RWPE1 (cell line): ENCODE measurements around the gene ITGB5.
"Not testable (repeated sequence)": the region's sequence is repeated elsewhere in the genome, so short reads cannot be mapped to it uniquely, and the experiment has no call there.

Experiments used
- CTCF ChIA-PET: fragments of 350-600 bp; sonication (Branson Sonifier 250); formaldehyde crosslinking; extraction: SDS; loops from one replicate; lab custom pipeline; 2021; lab: Yijun Ruan, JAX
- POLR2A ChIA-PET: fragments of 400-600 bp; formaldehyde crosslinking; extraction: SDS; loops from one replicate; lab custom pipeline; 2020; ENCODE audit warnings: antibody characterized with exemption; ENCODE audit not compliant: low non-redundant PET; lab: Yijun Ruan, JAX
- DNase-seq: peaks from one replicate; pipeline ENCODE4 v3.0.0; 2012; ENCODE audit warnings: low spot score
- H3K27ac ChIP-seq: fragments of 450-650 bp; 2 replicates; pipeline ENCODE4 v1.5.1; 2017
- TF ChIP-seq, protein P1 (sequence below): fragments of 450-650 bp; conservative IDR thresholded peaks from 2 replicates; pipeline ENCODE4 v1.5.1; 2017; ENCODE audit warnings: low read depth, mild to moderate bottlenecking

Gene ITGB5

DNA sequence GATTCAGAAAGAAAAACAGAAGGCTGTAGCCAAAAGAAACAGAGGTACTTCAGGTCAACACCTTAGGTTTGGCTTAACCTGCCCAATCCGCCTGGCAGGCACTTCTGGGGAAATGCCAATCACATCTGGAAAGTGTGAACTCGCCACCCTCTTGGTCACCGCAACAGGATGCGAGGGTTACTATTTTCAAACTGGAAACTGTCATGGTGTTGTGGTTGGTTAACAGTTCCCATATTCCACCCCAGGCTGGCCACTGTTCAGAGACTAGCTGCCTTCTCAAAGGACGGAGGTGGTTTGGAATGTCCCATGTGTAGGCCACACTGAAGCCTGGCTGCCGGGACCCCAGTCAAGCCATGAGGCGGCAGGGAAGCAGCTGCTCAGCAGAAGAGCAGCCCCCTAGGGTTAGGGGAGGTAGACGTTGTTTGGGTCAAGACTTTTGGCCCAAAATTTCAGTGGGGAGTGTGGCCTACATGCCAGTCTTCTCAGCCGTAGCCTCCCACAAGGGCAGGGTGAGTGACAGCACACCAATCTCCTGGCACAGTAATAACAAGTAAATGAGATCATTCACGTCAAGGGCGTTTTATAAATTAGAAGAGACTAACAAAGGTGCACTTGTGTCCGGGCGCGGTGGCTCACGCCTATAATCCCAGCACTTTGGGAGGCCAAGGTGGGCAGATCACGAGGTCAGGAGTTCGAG is 102.3 kb downstream of the ITGB5 start:
- ChIA-PET POLR2A (no interaction called here), CTCF (interaction anchor here (1.2 to 4.0 kb wide), 2 partner anchors 116 to 117 kb away, joined by 4 to 48 read pairs; no protein-coding TSS in a partner anchor)
- H3K27ac ChIP-seq = peak overlapping the region; percentile 7; the same call in 1 of the 2 replicates
- TF ChIP-seq, protein P1, sequence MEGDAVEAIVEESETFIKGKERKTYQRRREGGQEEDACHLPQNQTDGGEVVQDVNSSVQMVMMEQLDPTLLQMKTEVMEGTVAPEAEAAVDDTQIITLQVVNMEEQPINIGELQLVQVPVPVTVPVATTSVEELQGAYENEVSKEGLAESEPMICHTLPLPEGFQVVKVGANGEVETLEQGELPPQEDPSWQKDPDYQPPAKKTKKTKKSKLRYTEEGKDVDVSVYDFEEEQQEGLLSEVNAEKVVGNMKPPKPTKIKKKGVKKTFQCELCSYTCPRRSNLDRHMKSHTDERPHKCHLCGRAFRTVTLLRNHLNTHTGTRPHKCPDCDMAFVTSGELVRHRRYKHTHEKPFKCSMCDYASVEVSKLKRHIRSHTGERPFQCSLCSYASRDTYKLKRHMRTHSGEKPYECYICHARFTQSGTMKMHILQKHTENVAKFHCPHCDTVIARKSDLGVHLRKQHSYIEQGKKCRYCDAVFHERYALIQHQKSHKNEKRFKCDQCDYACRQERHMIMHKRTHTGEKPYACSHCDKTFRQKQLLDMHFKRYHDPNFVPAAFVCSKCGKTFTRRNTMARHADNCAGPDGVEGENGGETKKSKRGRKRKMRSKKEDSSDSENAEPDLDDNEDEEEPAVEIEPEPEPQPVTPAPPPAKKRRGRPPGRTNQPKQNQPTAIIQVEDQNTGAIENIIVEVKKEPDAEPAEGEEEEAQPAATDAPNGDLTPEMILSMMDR = no peak
- no peak for DNase-seq

DNA sequence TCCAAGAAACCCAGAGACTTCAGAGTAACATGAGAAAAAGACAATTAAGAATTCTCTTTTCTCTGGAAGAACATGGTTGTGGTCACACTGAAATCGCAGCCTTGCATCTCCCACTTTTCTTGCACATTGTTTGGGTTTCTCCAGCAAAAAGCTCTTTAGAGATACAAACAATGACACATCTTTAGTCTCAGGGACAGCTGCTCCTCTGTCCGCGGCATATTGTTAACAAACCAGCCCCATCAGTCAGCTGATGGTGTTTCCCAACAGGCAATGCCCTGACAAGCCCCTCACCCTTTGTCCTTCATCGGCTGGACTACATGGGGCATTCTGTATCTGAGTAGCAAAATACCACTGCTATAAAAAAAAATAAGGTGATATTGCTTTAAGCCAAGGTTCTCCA is 103.5 kb downstream of the ITGB5 start:
- CTCF ChIA-PET = interaction anchor here (1.2 kb wide), 1 partner anchor 117 kb away, joined by 4 read pairs; no protein-coding TSS in a partner anchor
- POLR2A ChIA-PET = no interaction called here
- H3K27ac ChIP-seq = no peak overlapping the region
- TF ChIP-seq, protein P1 = no peak
- no peak for DNase-seq

DNA sequence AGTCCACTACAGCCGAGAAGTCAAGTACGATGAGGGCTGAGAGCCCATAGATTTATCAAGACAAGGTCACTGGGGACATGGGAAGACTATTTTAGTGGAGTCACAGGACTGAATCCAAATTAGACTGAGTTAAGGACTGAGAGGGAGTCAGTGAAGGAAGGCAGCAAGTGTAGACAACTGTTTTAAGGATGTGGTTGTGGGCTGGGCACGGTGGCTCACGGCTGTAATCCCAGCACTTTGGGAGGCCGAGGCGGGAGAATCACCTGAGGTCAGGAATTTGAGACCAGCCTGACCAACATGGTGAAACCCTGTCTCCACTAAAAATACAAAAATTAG is 104.8 kb downstream of the ITGB5 start:
- POLR2A ChIA-PET = interaction anchor here (0.6 kb wide), 1 partner anchor 50 kb away, joined by 4 read pairs; no protein-coding TSS in a partner anchor
- CTCF ChIA-PET = interaction anchor here (0.7 to 1.0 kb wide), 2 partner anchors 21 to 119 kb away, joined by 3 to 5 read pairs; no protein-coding TSS in a partner anchor
- H3K27ac ChIP-seq, DNase-seq: not testable (repeated sequence)

DNA sequence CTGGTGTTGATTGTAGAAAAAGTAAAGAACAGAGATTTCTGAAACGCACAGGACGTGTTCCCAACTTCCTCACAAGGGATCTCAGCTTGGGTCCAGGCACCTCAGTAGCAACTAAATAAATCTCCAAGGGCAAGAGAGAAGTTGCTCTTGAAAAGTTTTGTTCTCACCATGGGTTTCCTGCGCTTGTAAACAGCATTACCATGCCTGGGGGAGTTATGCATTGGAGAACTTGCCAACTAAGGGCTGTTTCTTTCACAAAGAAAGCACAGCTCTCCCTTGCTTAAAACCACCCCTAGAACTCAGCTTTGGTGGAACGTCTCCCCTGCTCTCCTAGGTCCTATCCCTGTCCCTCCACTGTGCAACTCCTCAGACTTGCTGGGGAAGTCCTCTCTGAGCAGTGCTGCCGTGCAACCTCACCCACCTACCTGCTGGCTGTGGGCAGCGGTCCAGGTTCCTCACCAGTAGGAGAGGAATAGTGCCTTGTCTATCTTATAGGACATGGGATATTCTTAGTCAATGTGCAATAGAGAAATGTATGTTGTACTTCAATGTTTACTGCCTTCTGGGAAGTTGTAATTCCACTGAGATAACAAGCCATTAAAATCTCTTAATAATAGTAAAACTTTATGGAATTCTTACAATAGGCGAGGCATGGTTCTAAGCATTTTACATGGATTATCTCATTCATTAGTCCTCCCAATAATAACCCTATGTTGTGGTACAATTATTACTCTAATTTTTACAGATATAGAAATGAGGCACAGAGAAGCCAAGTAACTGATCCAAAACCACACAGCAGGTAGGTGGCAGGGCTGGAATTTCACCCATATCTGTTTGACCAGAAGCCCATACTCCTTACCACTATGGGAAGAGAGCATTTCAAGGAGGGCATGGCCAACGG is 105.4 kb downstream of the ITGB5 start:
- TF ChIP-seq, protein P1 = no peak
- no peak overlapping the region; the same call in 1 of the 2 replicates for H3K27ac ChIP-seq
- ChIA-PET POLR2A (interaction anchor here (0.6 kb wide), 1 partner anchor 51 kb away, joined by 4 read pairs; no protein-coding TSS in a partner anchor), CTCF (interaction anchor here (0.7 kb wide), 1 partner anchor 20 kb away, joined by 6 read pairs; no protein-coding TSS in a partner anchor)
- DNase-seq = no peak

DNA sequence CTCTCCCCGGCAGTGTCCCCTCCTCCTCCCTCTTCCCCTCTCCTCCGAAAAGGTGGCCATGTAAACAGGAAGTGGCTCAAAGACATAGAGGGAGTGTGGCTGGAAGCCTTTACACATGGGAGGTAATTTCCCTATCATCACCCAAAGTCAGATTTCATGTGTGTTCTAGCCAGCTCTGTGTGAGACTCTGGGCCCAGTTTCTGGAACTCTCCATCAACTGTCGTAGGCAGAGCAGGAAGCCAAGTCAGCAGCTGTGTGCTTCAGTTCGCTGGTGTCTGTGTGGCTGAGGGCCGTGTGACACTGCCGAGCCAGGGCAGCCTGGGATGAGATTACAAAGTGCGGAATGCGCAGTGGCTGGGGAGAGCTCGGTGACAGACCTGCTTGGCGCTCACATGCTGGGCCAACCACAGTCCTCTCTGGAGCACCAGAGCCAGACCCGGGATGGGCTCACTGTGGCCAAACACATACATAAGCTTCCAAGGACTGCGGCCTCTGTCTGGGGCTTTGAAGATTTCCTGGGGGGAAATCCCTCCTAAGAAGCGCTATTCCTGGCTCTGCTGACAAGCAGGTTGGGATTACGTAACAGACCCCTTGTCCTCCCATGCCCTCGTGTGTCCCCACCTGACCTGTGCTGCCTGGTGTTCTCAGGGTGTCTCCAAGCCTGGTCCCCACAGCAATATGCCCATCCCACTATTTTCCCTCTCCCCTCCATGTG is 106.2 kb downstream of the ITGB5 start:
- ChIA-PET CTCF (interaction anchor here (0.7 kb wide), 1 partner anchor 19 kb away, joined by 6 read pairs; no protein-coding TSS in a partner anchor), POLR2A (no interaction called here)
- peak overlapping the region; percentile 30 for H3K27ac ChIP-seq
- TF ChIP-seq, protein P1 = no peak
- DNase-seq = no peak

DNA sequence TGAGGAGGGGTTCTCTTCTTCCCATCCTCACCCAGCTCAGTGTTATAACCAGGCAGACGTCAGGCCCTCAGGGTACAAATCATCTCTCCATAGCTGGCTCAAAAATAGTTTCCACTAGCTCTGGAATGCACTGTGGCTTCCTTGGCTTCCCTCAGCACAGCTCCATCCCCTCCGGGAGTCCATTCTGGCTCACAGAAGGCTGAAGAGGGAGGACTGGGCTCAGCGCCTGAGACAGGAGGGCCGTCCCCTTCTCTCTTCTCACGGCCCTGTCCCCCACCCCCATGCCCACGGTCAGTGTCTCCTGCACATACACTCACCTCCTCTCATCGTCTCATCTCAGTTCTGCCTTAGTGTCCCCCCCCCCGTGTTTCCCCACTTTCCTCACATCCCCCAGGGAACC is 106.8 kb downstream of the ITGB5 start:
- H3K27ac ChIP-seq = peak overlapping the region; percentile 30
- ChIA-PET CTCF (interaction anchor here (2.1 kb wide), 1 partner anchor 121 kb away, joined by 10 read pairs; no protein-coding TSS in a partner anchor), POLR2A (no interaction called here)
- DNase-seq = no peak
- TF ChIP-seq, protein P1 = no peak
